NT2/D1 (cell line): Measurements from ENCODE around the gene FAM200A.
A peak's percentile ranks its signal among the peaks of the same experiment; 100 is the strongest.

ENCODE experiments used
- DNase-seq: peaks from one replicate; pipeline ENCODE4 v3.0.0-alpha.2; 2011; ENCODE audit warnings: low read depth, low spot score
- H3K27me3 ChIP-seq: 2 replicates; pipeline ENCODE4 v1.6.0; 2011; ENCODE audit warnings: mild to moderate bottlenecking; ENCODE audit not compliant: insufficient read length, insufficient read depth
- H3K36me3 ChIP-seq: 2 replicates; pipeline ENCODE4 v1.6.1; 2011; ENCODE audit warnings: mild to moderate bottlenecking, low read length, mixed read lengths; ENCODE audit not compliant: insufficient read depth, insufficient read length
- H3K4me1 ChIP-seq: 2 replicates; pipeline ENCODE4 v1.5.1; 2011; ENCODE audit not compliant: insufficient read depth, insufficient read length
- H3K4me3 ChIP-seq: 2 replicates; pipeline ENCODE4 v1.5.1; 2011; ENCODE audit warnings: low read depth; ENCODE audit not compliant: insufficient read length
- H3K9ac ChIP-seq: 2 replicates; pipeline ENCODE4 v1.6.0; 2011; ENCODE audit warnings: low read depth; ENCODE audit not compliant: insufficient read length
- H3K9me3 ChIP-seq: 2 replicates; pipeline ENCODE4 v1.5.1; 2011; ENCODE audit warnings: mild to moderate bottlenecking, low read length; ENCODE audit not compliant: insufficient read depth
- SUZ12 ChIP-seq: IDR thresholded peaks from 2 replicates; pipeline ENCODE4 v1.6.1; 2011; ENCODE audit not compliant: insufficient read length, insufficient read depth; ENCODE audit errors: extremely low read depth
- YY1 ChIP-seq: IDR thresholded peaks from 2 replicates; pipeline ENCODE4 v1.6.1; 2011; ENCODE audit not compliant: insufficient read length, insufficient read depth
- ZNF274 ChIP-seq: IDR thresholded peaks from 2 replicates; pipeline ENCODE4 v1.6.1; 2011; ENCODE audit warnings: mild to moderate bottlenecking, low read depth, low read length

The FAM200A gene

GRCh38 chr7:99499721-99500636 lies 51.9 kb downstream of the FAM200A start, which contains the start of gene ZNF394:
Gene ZNF394 (minus strand): TSS chr7:99500281. CDS start chr7:99500093, 188 bp downstream.
- Histone ChIP-seq H3K9me3 (peaks cover 6% of the 10 kb centered on the region), H3K4me1 (peaks cover 3% of the 10 kb centered on the region), H3K9ac (peak within 1 kb of the TSS; percentile 93), H3K36me3 (peaks cover 27% of the 10 kb centered on the region), H3K4me3 (peak within 1 kb of the TSS; percentile 90), H3K27me3 (no peaks in the 10 kb centered on the region)
- TF ChIP-seq YY1: no peak
- no peak for TF ChIP-seq ZNF274
- no peak for TF ChIP-seq SUZ12
- DNase-seq: peak; percentile 93

GRCh38 chr7:99499371-99499720 lies 52.6 kb downstream of the FAM200A start:
- TF ChIP-seq SUZ12: no peak
- no peak for TF ChIP-seq YY1
- TF ChIP-seq ZNF274: no peak
- no peak for DNase-seq
- Histone ChIP-seq H3K36me3 (peaks cover 31% of the 10 kb centered on the region), H3K4me3 (peak overlapping the region; percentile 90), H3K9ac (peak overlapping the region; percentile 93), H3K27me3 (no peaks in the 10 kb centered on the region), H3K4me1 (peaks cover 3% of the 10 kb centered on the region), H3K9me3 (peaks cover 12% of the 10 kb centered on the region)

DNA sequence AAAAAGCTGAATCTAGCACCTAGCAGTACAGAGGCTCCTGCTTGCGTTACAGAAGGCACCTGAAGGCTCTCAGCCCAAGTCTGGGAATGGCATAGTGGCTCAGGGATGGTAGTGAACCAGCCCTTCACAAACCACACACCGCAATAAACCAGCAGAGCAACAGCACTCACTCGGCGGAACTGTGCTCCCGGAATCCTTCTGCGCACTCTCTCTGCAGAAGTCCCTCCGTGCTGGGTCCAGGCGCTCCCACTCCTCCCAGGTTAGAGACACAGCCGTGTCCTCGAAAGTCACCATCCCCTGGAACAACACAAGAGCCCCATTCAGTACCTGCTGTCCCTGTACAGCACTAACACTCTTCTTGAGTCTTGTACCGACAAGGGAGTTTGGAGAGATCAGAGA lies 53.4 kb downstream of the FAM200A start:
- Histone ChIP-seq H3K4me3 (peak overlapping the region; percentile 16), H3K9me3 (peaks cover 20% of the 10 kb centered on the region), H3K4me1 (peaks cover 3% of the 10 kb centered on the region), H3K36me3 (peaks cover 39% of the 10 kb centered on the region), H3K9ac (peak overlapping the region; percentile 57), H3K27me3 (no peaks in the 10 kb centered on the region)
- DNase-seq: no peak
- no peak for TF ChIP-seq SUZ12
- no peak for TF ChIP-seq ZNF274
- TF ChIP-seq YY1: no peak

- H3K36me3 ChIP-seq: peaks cover 44% of the 10 kb centered on the region
- H3K27me3 ChIP-seq: no peaks in the 10 kb centered on the region
- TF ChIP-seq YY1: no peak
- no peak for TF ChIP-seq SUZ12
- no peak for TF ChIP-seq ZNF274
- peaks cover 3% of the 10 kb centered on the region for H3K4me1 ChIP-seq
- H3K4me3 ChIP-seq: peak overlapping the region; percentile 1
- DNase-seq: no peak
- H3K9ac ChIP-seq: no peak overlapping the region
- H3K9me3 ChIP-seq: peaks cover 26% of the 10 kb centered on the region
Measured at GRCh38 chr7:99497766-99498545, 54.0 kb downstream of the FAM200A start.
